ENCODE results near the gene KISS1R. TPM values are rescaled to one million over a fixed set of nuclear protein-coding genes. Genes with fewer than 3 reads are reported as not detected.

KISS1R gene
- total RNA-seq, 2 donors from 2014 or later, result not detected

- Histone ChIP-seq H3K9me3 (no peaks in the 10 kb centered on the region), H3K27me3 (replicated peaks; ENCODE audit: insufficient read depth) (peaks cover 4% of the 10 kb centered on the region), H3K4me1 (replicated peaks) (peaks cover 3% of the 10 kb centered on the region), H3K36me3 (no peaks in the 10 kb centered on the region), H3K27ac (no peak overlapping the region), H3K4me3 (peak overlapping the region; percentile 87 to 92)
- intact Hi-C loops (cut with DNase I), result loop anchor here (1.0 kb wide), 1 partner anchor 58 kb away; no protein-coding TSS in a partner anchor
- TF ChIP-seq POLR2AphosphoS5 (IDR thresholded peaks at IDR 0.05), result no peak
- TF ChIP-seq POLR2A (IDR thresholded peaks at IDR 0.05), result no peak
- no peak for TF ChIP-seq CTCF (IDR thresholded peaks at IDR 0.05)
- no peak for DNase-seq (ENCODE audit: low spot score)
- 14% methylated on average over 28 of the region's 31 CpGs for WGBS
Measured at GRCh38 chr19:924553-925086, 7.5 kb downstream of the KISS1R start.

- DNase-seq (ENCODE audit: low spot score), result peak; percentile 38
- TF ChIP-seq POLR2A (IDR thresholded peaks at IDR 0.05), result no peak
- TF ChIP-seq POLR2AphosphoS5 (IDR thresholded peaks at IDR 0.05), result no peak
- TF ChIP-seq CTCF (IDR thresholded peaks at IDR 0.05), result no peak
- WGBS, result 1% methylated on average over 39 of the region's 39 CpGs
- peaks cover 3% of the 10 kb centered on the region for H3K4me1 ChIP-seq (replicated peaks)
- intact Hi-C loops (cut with DNase I), result loop anchor here (1.0 kb wide), 1 partner anchor 57 kb away; no protein-coding TSS in a partner anchor
- peak overlapping the region; percentile 85 to 87 for H3K27ac ChIP-seq
- H3K36me3 ChIP-seq, result no peaks in the 10 kb centered on the region
- no peaks in the 10 kb centered on the region for H3K9me3 ChIP-seq
- peak overlapping the region; percentile 87 to 92 for H3K4me3 ChIP-seq
- peaks cover 2% of the 10 kb centered on the region for H3K27me3 ChIP-seq (replicated peaks; ENCODE audit: insufficient read depth)
Measured at GRCh38 chr19:925087-925525, 8.0 kb downstream of the KISS1R start.

GRCh38 chr19:925526-926322 is 8.6 kb downstream of the KISS1R start, which contains the start of gene ARID3A:
Gene ARID3A (plus strand): TSS chr19:926035. CDS start chr19:929529, 3,494 bp downstream.
- TF ChIP-seq POLR2AphosphoS5 (IDR thresholded peaks at IDR 0.05) (peak; percentile 60), CTCF (IDR thresholded peaks at IDR 0.05) (peak in 1 of 4 experiments; percentile 12), POLR2A (IDR thresholded peaks at IDR 0.05) (no peak)
- Histone ChIP-seq H3K4me3 (peak within 1 kb of the TSS; percentile 87 to 92), H3K27ac (peak within 1 kb of the TSS; percentile 85 to 87), H3K36me3 (no peaks in the 10 kb centered on the region), H3K4me1 (replicated peaks) (peaks cover 3% of the 10 kb centered on the region), H3K27me3 (replicated peaks; ENCODE audit: insufficient read depth) (no peaks in the 10 kb centered on the region), H3K9me3 (no peaks in the 10 kb centered on the region)
- WGBS, result under 1% methylated on average over 81 of the region's 97 CpGs
- peak; percentile 68 for DNase-seq (ENCODE audit: low spot score)
- intact Hi-C loops (cut with DNase I), result loop anchor here (1.0 kb wide), 1 partner anchor 57 kb away; no protein-coding TSS in a partner anchor

GRCh38 chr19:926323-926588 is 9.1 kb downstream of the KISS1R start:
- peak overlapping the region; percentile 87 to 92 for H3K4me3 ChIP-seq
- no peak for TF ChIP-seq POLR2A (IDR thresholded peaks at IDR 0.05)
- TF ChIP-seq POLR2AphosphoS5 (IDR thresholded peaks at IDR 0.05), result no peak
- no peak for TF ChIP-seq CTCF (IDR thresholded peaks at IDR 0.05)
- no peak for DNase-seq (ENCODE audit: low spot score)
- H3K27me3 ChIP-seq (replicated peaks; ENCODE audit: insufficient read depth), result no peaks in the 10 kb centered on the region
- no peaks in the 10 kb centered on the region for H3K36me3 ChIP-seq
- WGBS, result under 1% methylated on average over 21 of the region's 21 CpGs
- no peaks in the 10 kb centered on the region for H3K9me3 ChIP-seq
- intact Hi-C loops (cut with DNase I), result no loop called here
- H3K27ac ChIP-seq, result peak overlapping the region; percentile 85 to 87
- H3K4me1 ChIP-seq (replicated peaks), result peaks cover 3% of the 10 kb centered on the region
